Left ventricle myocardium superior (tissue), 1 donor: ENCODE measurements around the gene ULBP3. TPM values are rescaled to one million over a fixed set of nuclear protein-coding genes. Genes with fewer than 3 reads are reported as not detected.

ENCODE experiments used
- ATAC-seq: fragments of 200-7000 bp; cut with Tn5 transposase; one replicate; pipeline ENCODE4 v1.9.1; 2020; ENCODE audit warnings: mild to moderate bottlenecking, moderate library complexity
- DNase-seq: peaks from one replicate; pipeline ENCODE4 v3.0.0-alpha.2; 2020
- intact Hi-C: fragments of 100-400 bp; cut with micrococcal nuclease; formaldehyde crosslinking; loops from one replicate; pipeline ENCODE4 v1.11.0; 2022
- total RNA-seq: library from RNA; stranded (reverse); fragmentation: NEBNext Ultra II Directional; extraction: Animal tissue kit (Norgen Biotek cat#: 25700); gene quantifications from one replicate; pipeline ENCODE4 v1.2.1, GENCODE V29; 2021
- donor health status: DM: no; HTN: yes; CAD: no; lungs with severe emphysema.

The ULBP3 gene
- total RNA-seq, 1 donor from 2014 or later = 1.1 TPM

DNA sequence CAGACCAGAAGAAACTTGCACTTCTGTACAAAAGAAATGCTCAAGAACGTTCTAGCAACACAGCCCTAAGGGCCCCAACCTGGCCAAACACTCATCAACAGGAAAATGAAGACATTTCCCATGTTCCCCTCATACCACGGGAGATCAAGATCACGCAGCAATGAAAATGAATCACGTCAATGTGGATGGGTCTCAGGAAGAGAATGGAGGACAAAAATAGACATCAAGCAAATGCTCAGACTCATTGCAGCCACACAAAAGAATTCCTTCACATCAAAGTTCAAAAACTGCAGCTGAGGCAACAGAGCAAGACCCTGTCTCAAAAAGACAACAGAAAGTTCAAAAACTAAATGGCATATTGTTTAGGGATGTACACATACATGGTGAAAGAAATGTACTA, 18.1 kb downstream of the ULBP3 start:
- ATAC-seq (no peak), DNase-seq (no peak)
- intact Hi-C loops = no loop called here

DNA sequence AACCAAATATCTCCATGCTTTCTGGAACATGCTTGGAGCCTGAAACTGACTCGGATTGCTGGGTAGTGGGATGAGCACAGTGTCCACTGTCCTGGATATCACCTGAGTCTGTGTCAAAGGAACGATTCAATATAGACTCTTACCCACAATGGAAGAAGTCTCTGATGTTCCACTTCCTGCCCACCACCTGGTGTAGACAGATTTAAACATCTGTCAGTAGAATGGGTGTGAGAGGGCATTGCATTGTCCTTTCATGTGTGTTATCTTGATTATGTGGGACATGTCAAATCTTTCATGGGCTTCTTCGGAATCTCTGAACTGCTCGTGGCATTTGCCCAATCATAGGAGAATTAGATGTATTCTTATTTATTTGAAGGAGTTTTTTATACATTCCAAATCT, 20.8 kb downstream of the ULBP3 start:
- no peak for DNase-seq
- ATAC-seq = no peak
- intact Hi-C loops = no loop called here

DNA sequence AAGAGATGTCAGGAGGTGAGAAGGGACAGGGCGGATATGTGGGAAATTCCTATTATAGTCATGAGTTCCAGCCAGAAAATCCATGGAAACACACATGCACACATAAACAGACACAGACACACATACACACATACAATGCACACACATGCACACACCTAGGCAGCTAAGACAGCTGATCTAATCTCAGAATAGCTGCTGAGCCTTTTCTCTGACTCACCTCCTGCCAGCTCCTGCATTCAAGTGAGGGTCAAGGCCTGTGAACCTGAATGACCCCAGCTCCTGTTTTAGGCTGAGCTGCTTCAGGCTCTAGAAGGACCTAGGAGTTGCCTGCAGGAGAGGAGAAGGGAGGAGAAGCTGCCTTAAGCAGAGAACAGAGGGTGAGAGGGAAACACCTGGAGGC, 22.0 kb downstream of the ULBP3 start:
- DNase-seq (no peak), ATAC-seq (no peak)
- intact Hi-C loops = no loop called here

DNA sequence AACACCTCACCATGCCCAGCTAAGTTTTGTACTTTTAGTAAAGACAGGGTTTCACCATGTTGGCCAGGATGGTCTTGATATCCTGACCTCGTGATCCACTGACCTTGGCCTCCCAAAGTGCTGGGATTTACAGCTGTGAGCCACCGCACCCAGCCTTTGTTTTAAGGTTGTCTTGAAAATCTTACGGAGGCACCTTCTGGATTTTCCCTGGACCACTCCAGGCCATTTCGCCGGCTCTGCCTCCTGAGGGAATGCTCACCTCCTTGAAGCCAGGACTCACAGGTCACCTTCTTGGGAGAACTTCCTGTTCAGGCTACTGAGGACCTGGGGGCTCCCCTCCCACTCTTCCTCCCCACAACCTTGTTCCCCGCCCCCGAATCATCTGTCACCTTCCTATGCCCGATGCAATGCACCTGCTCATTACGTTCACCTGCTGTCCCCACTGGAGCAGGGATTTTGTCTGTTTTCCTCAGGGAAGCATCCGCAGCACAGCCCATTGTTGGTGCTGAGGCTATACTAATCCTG, 24.2 kb downstream of the ULBP3 start:
- DNase-seq (no peak), ATAC-seq (no peak)
- intact Hi-C loops = no loop called here

- ATAC-seq (no peak), DNase-seq (no peak)
- intact Hi-C loops = no loop called here
Observed at GRCh38 chr6:150043501-150044412, 25.2 kb downstream of the ULBP3 start.

GRCh38 chr6:150043096-150043495, 25.8 kb downstream of the ULBP3 start:
- intact Hi-C loops = no loop called here
- DNase-seq (no peak), ATAC-seq (no peak)

DNA sequence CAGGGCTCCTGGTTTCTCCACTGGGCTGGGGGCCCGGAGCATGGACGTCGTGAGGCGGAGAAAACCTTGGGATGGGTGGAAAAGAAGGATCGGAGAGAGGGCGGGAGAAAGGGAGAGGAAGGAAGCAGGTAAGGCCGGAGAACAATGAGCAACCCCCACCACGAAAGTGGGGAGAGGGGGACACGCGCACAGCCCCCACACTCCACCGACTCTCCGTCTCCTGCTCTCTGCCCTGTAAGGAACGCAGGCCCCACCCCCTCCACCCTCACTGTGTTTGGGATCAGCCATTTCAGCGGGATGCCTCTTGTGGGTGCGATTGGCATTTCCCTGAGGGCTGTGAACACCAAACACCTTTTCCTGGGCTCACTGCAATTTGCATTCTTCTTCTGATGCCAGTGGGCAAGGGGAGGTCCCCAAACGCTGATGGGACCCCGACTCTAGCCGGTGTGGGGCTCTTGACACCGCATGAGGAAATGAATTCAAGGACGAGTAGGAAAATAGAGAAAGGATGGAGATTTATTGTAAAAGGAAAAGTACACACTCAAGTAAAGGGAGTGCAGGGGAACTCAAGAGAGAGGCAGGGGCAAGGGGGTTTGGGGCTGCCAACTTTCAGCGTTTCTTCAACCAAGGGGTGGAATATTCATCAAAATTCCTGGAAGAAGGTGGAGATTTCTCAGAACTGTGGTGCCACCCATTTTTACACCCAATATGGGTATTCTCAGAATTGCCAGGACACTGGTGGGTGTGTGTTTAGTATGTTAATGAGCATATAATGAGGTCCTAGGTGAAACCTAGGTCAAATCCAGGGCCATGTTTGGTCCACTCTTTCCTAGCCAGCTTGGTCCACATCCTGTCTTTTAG, 30.5 kb downstream of the ULBP3 start:
- ATAC-seq = peak; percentile 36
- DNase-seq = no peak
- intact Hi-C loops = no loop called here

- ATAC-seq (no peak), DNase-seq (no peak)
- intact Hi-C loops = no loop called here
Observed at GRCh38 chr6:150037526-150038201, 31.3 kb downstream of the ULBP3 start.

DNA sequence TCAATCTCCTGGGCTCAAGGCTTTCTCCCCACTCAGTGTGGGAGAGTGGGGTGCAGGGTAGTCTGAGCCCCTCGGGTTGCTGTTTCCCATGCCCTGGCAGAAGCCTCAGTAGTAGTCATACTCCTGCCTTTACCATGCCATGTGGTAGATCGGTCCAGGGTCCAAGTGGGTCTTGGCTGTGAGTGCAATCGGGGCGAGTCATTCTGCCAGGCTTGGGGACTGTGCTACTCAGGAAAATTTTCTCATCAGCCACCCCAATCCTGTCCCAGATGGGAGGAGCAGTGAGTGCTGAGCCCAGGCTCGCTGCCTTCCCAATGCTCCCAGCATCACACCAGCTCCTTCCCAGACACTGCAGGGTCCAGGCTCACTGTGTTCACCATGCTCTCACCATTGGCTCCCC, 32.8 kb downstream of the ULBP3 start:
- ATAC-seq (no peak), DNase-seq (no peak)
- intact Hi-C loops = no loop called here

DNA sequence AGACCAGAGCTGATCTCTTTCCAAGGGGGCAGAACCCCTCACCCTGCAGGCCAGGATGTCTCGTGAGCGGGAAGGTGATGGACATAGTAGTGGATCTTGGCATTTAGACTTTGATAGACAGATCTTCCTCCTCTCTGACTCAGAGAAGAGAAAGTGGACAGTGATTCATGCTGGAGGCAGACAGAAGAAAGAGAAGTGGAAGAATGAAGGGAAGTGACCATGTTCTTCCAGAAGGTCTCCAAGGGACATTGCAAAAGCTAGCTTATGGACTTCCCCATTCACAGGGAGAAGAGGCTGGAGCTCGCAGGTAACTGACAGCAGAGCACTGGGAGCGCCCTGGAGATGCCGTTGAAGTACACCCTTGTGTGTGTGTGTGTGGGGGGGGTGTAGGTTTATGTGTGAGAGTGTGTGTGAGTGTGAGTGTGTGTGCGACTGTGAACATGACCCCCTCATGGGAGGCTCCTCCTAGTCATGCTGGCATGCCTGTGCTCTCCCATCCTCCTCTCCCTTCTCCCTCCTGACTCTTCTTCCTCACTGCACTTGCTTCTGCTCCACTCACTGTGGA, 35.6 kb downstream of the ULBP3 start:
- intact Hi-C loops = no loop called here
- DNase-seq (no peak), ATAC-seq (no peak)

DNA sequence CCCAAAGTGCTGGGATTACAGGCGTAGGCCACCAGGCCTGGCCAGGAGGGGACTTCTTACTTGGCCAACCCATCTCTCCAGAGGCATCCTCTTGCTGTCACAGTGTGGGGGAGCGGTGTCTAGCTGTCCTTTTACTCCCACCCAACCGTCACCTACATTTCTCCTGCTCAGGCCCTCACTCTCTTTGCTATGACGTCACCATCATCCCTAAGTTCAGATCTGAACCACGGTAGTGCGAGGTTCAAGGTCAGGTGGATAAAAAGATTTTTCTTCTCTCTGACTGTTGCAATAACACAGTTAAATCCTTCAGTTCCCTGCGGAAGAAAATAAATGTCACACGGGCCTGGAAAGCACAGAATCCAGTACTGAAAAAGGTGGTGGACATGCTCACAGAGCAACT, 36.3 kb downstream of the ULBP3 start:
- DNase-seq = no peak
- ATAC-seq = no peak
- intact Hi-C loops = no loop called here

GRCh38 chr6:150030611-150031010, 38.3 kb downstream of the ULBP3 start:
- ATAC-seq = no peak
- no peak for DNase-seq
- intact Hi-C loops = no loop called here

DNA sequence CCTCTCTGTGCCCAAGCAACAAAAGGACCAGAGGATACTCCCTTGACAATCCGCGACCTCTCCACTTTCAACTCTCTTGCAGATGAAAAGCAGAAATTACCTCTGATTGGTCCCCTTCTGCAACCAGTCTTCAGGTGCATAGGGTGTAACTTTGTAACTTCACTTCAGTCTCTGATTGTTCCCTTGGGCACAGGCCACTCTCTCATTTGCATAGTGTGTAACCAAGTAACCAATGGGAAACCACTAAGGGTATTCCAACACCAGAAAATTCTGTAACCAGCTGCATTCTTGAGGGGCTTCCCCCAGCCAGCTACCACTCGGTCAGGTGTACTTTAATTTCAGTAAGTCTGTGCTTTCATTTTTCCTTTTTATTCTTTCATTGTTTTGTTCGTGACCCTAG, 39.2 kb downstream of the ULBP3 start:
- ATAC-seq (no peak), DNase-seq (no peak)
- intact Hi-C loops = no loop called here

DNA sequence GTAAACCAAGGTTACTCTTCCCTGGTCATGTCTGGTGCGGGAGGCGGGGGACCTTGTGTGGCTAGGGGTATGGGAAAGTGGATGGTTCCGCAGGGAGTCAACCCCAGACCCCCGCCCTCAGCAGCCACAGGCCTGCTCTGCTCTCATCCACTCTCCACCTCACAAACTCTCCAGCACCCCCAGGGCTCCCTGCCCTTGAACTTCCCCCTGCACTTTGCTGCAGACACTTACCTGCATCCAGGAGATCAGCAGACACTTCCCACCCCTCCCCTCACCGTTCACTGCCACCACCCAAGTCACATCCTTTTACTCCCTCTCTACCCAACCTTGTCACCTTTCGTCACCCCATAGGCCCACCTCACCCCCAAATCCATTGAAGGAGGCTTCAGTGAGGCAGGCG, 39.6 kb downstream of the ULBP3 start:
- intact Hi-C loops = no loop called here
- DNase-seq = no peak
- no peak for ATAC-seq

DNA sequence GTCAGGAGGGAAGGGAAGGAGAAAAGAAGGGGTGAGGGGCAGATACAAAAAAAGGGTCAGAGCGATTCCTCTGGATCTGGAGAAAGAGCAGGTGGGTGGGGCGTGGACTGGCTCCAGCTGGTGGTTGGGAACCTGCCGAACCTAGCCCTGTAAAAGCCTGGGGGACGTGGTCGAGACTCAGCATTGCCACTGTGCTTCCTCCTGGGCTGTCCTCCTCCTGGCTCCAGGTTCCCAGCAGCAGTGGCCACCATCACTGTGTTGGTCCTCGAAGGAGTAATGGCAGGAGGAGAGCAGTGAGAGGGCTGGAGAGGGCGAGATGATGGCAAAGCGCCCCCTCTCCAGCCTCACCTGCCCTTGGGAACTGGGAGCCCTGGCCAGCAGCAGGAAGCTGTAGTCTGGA, 40.1 kb downstream of the ULBP3 start:
- no peak for DNase-seq
- no peak for ATAC-seq
- intact Hi-C loops = no loop called here

DNA sequence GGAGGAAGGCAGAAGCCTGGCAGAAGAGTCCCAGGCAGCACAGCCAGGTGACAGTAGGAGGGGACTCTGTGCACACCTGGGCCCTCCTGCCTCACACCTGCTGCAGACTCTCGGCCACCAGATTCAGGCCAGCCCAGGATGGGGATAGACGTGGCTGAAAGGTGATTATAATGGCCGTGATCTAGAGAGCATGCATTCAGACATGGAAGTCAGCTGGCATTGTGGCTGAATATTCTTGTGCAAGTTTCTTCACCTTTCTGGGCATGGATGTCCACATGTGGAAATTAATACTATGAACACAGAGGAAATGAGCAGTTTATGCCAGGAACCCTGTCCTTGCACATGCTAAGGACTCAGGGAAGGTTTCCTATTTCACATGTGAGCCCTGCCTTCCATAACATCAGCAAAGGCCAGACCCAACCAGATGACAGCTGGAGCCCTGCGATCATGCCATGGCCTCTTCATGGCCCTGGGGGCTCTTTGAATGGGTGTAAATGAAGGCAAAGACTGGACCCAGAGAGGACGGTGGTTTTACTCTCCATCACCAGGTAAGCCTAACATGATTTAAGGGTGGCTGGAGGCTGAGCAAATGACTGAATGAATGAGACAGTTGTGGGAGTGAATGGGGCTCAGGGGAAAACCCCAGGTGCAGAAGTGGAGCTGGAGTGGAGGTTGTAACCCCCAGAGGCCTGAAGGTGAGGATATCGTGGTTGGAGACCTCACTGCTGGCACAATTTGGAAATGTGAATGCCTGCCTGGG, 40.9 kb downstream of the ULBP3 start:
- DNase-seq = no peak
- intact Hi-C loops = no loop called here
- ATAC-seq = no peak

- ATAC-seq (no peak), DNase-seq (no peak)
- intact Hi-C loops = no loop called here
Observed at GRCh38 chr6:150026976-150027805, 41.7 kb downstream of the ULBP3 start.
